Measurements from ENCODE around the gene RIF1. TPM values are rescaled to one million over a fixed set of nuclear protein-coding genes. Genes with fewer than 3 reads are reported as not detected.

RIF1 gene
- total and polyA plus RNA-seq, 7 experiments from 2014 or later: 26.3 to 74.0 (median 60.8) TPM

DNA sequence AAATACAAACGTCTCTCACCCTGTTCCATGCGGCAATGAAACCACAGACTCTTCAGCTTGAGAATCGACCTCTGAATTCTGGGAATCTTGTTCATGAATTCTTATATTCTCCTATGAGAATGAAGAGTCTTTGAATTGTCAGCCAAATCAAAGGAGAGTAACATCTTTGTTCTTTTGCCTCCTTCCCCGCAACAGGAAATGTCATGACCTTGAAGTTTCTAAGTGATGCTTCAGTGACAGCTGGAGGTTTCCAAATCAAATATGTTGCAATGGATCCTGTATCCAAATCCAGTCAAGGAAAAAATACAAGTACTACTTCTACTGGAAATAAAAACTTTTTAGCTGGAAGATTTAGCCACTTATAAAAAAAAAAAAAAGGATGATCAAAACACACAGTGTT lies 30.5 kb upstream of the RIF1 start:
- Histone ChIP-seq H3K9me3 (ENCODE audit: control insufficient read depth in 2 of 3, low read length in 3 of 3) (no peaks in the 10 kb centered on the region), H3K4me1 (ENCODE audit: control insufficient read depth in 2 of 2, insufficient read depth in 2 of 2, low read length in 2 of 2) (peaks cover 0 to 5% of the 10 kb centered on the region in 2 donors), H3K27me3 (ENCODE audit: control insufficient read depth in 2 of 2, insufficient read depth in 2 of 2, low read length in 2 of 2) (no peaks in the 10 kb centered on the region), H3K36me3 (ENCODE audit: control insufficient read depth in 2 of 3, insufficient read depth in 3 of 3, low read length in 3 of 3) (no peaks in the 10 kb centered on the region), H3K4me3 (ENCODE audit: low read length) (no peak overlapping the region), H3K27ac (ENCODE audit: low read depth, low read length) (no peak overlapping the region)
- Mint-ChIP-seq H3K4me3 (no peak overlapping the region), H3K36me3 (no peaks in the 10 kb centered on the region), H3K9me3 (peaks cover 0 to 1% (median 0%) of the 10 kb centered on the region in 11 donors), H3K4me1 (peaks cover 0 to 7% (median 5%) of the 10 kb centered on the region in 7 donors), H3K27ac (no peak overlapping the region), H3K27me3 (peaks cover 0 to 3% (median 0%) of the 10 kb centered on the region in 5 donors)
- DNase-seq: peak in 6 of 9 donors; percentile 8 to 36 (median 17)
- ChIA-PET CTCF (no interaction called here), POLR2A (no interaction called here)
- ATAC-seq: no peak
- intact Hi-C loops (cut with micrococcal nuclease): loop anchor here in 1 of 2 donors (1.0 kb wide), 1 partner anchor 31 kb away; no protein-coding TSS in a partner anchor

DNA sequence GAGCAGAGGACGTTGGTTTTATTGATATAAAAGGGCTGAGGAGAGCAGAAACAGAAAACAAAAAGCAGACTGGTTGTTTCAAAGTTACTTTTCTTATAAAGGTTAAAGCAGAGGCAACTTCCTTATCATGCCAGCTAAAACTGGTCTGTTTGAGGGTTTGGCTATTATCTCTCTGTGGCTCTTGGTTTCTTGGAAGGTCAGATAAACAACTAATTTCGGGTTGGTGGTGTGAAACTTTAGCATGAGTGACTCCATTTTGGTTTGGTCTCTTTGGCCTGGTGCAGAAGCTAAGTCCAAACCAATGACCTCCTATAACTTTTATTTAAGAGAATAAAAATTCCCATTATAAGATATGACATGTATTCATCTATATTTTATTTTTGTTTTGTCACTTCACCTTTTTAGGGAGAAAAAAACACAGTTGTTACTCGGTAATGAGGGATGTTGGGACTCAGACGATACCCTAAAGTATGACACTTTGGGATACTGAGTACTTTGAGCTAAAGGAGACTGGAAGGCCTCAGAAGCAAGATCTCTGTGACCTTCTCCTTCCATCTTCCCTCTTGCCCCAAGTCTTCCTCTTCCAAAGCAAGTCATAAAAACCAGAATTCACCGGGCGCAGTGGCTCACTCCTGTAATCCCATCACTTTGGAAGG lies 29.0 kb upstream of the RIF1 start:
- Histone ChIP-seq H3K9me3 (ENCODE audit: control insufficient read depth in 2 of 3, low read length in 3 of 3) (no peaks in the 10 kb centered on the region), H3K27ac (ENCODE audit: low read depth, low read length) (no peak overlapping the region), H3K27me3 (ENCODE audit: control insufficient read depth in 2 of 2, insufficient read depth in 2 of 2, low read length in 2 of 2) (no peaks in the 10 kb centered on the region), H3K36me3 (ENCODE audit: control insufficient read depth in 2 of 3, insufficient read depth in 3 of 3, low read length in 3 of 3) (no peaks in the 10 kb centered on the region), H3K4me3 (ENCODE audit: low read length) (no peak overlapping the region), H3K4me1 (ENCODE audit: control insufficient read depth in 2 of 2, insufficient read depth in 2 of 2, low read length in 2 of 2) (peaks cover 0 to 5% of the 10 kb centered on the region in 2 donors)
- Mint-ChIP-seq H3K27me3 (peaks cover 0 to 3% (median 0%) of the 10 kb centered on the region in 5 donors), H3K4me1 (peaks cover 0 to 6% (median 5%) of the 10 kb centered on the region in 7 donors), H3K27ac (no peak overlapping the region), H3K9me3 (peaks cover 0 to 1% (median 0%) of the 10 kb centered on the region in 11 donors), H3K4me3 (no peak overlapping the region), H3K36me3 (no peaks in the 10 kb centered on the region)
- DNase-seq: no peak
- CTCF ChIA-PET: no interaction called here
- no peak for ATAC-seq
- POLR2A ChIA-PET: no interaction called here
- intact Hi-C loops (cut with micrococcal nuclease): no loop called here

DNA sequence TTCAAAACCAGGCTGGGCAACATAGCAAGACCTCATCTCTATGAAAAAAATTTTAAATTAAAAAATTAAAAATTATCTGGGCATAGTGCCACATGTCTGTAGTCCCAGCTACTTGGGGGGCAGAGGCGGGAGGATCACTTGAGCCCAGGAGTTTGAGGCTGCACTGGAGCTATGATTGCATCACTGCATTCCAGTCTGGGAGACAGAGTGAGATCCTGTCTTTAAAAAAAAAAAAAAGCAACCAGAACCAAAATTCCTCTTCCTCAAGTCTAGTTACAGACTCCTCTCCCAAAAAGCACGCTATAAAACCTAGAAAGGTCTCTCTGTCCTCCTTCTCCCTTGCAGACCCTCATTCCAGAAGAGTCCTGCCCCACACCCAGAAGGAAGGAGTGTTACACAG lies 28.4 kb upstream of the RIF1 start:
- peaks cover 0 to 5% of the 10 kb centered on the region in 2 donors for H3K4me1 ChIP-seq (ENCODE audit: control insufficient read depth in 2 of 2, insufficient read depth in 2 of 2, low read length in 2 of 2)
- H3K27me3 ChIP-seq (ENCODE audit: control insufficient read depth in 2 of 2, insufficient read depth in 2 of 2, low read length in 2 of 2): no peaks in the 10 kb centered on the region
- POLR2A ChIA-PET: no interaction called here
- Mint-ChIP-seq H3K9me3 (peaks cover 0 to 1% (median 0%) of the 10 kb centered on the region in 11 donors), H3K36me3 (no peaks in the 10 kb centered on the region), H3K4me3 (no peak overlapping the region), H3K27me3 (peaks cover 0 to 3% (median 0%) of the 10 kb centered on the region in 5 donors), H3K27ac (no peak overlapping the region), H3K4me1 (peaks cover 0 to 6% (median 5%) of the 10 kb centered on the region in 7 donors)
- CTCF ChIA-PET: no interaction called here
- DNase-seq: no peak
- intact Hi-C loops (cut with micrococcal nuclease): no loop called here
- no peak for ATAC-seq
- H3K36me3 ChIP-seq (ENCODE audit: control insufficient read depth in 2 of 3, insufficient read depth in 3 of 3, low read length in 3 of 3): no peaks in the 10 kb centered on the region
- no peak overlapping the region for H3K27ac ChIP-seq (ENCODE audit: low read depth, low read length)
- H3K9me3 ChIP-seq (ENCODE audit: control insufficient read depth in 2 of 3, low read length in 3 of 3): no peaks in the 10 kb centered on the region
- H3K4me3 ChIP-seq (ENCODE audit: low read length): no peak overlapping the region

DNA sequence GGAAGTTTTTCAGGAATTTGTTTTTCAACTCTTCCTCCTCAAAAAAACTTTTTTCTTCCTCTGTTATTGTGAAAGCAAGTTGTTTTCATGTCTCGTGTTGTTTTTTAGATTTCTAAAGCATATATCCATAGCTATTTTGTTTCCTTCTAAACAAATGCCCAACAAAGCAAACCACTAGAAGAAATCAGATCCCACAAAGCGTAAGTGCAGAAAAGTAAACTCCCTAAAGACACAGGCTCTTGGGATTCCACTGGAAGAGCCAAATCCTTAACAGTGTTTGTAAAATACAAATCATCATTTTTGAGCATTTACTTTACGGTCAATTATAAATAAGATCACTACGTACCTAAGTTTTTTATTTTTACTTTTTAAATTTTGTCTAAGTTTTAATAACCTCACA lies 21.7 kb upstream of the RIF1 start:
- H3K4me3 ChIP-seq (ENCODE audit: low read length): no peak overlapping the region
- intact Hi-C loops (cut with micrococcal nuclease): no loop called here
- no peak for DNase-seq
- no peaks in the 10 kb centered on the region for H3K36me3 ChIP-seq (ENCODE audit: control insufficient read depth in 2 of 3, insufficient read depth in 3 of 3, low read length in 3 of 3)
- ChIA-PET POLR2A (no interaction called here), CTCF (no interaction called here)
- H3K9me3 ChIP-seq (ENCODE audit: control insufficient read depth in 2 of 3, low read length in 3 of 3): no peaks in the 10 kb centered on the region
- H3K27ac ChIP-seq (ENCODE audit: low read depth, low read length): no peak overlapping the region
- H3K27ac Mint-ChIP-seq: no peak overlapping the region
- H3K27me3 ChIP-seq (ENCODE audit: control insufficient read depth in 2 of 2, insufficient read depth in 2 of 2, low read length in 2 of 2): no peaks in the 10 kb centered on the region
- H3K4me3 Mint-ChIP-seq: no peak overlapping the region
- peaks cover 0 to 4% (median 0%) of the 10 kb centered on the region in 5 donors for H3K27me3 Mint-ChIP-seq
- peaks cover 0 to 4% (median 0%) of the 10 kb centered on the region in 7 donors for H3K4me1 Mint-ChIP-seq
- peaks cover 0 to 4% (median 0%) of the 10 kb centered on the region in 5 donors for H3K36me3 Mint-ChIP-seq
- ATAC-seq: no peak
- no peaks in the 10 kb centered on the region for H3K4me1 ChIP-seq (ENCODE audit: control insufficient read depth in 2 of 2, insufficient read depth in 2 of 2, low read length in 2 of 2)
- peaks cover 0 to 9% (median 4%) of the 10 kb centered on the region in 11 donors for H3K9me3 Mint-ChIP-seq

DNA sequence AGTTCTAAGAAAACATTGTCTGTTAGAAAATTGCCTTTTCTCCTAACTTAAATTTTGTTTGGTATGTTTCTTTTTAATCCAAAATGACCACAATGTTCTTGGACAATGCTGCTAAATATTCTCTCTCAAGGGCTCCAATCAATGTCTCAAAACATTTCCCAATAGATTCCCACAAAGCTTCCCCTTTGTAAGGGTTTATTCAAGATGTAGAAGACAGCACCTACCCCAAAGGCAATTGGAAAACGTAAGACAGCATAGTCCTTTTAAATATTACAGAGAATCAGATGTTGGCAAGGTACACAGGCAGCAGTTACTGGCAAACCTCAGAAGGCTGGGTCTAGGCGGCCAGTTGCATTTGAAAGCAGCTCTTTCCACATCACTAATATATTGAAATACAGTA lies 18.3 kb upstream of the RIF1 start:
- H3K4me1 ChIP-seq (ENCODE audit: control insufficient read depth in 2 of 2, insufficient read depth in 2 of 2, low read length in 2 of 2): no peaks in the 10 kb centered on the region
- Mint-ChIP-seq H3K27me3 (peaks cover 0 to 7% (median 0%) of the 10 kb centered on the region in 5 donors), H3K9me3 (peaks cover 0 to 9% (median 4%) of the 10 kb centered on the region in 11 donors), H3K4me3 (no peak overlapping the region), H3K4me1 (peaks cover 0 to 4% (median 0%) of the 10 kb centered on the region in 7 donors), H3K27ac (no peak overlapping the region), H3K36me3 (peaks cover 0 to 4% (median 3%) of the 10 kb centered on the region in 5 donors)
- CTCF ChIA-PET: no interaction called here
- H3K36me3 ChIP-seq (ENCODE audit: control insufficient read depth in 2 of 3, insufficient read depth in 3 of 3, low read length in 3 of 3): no peaks in the 10 kb centered on the region
- DNase-seq: no peak
- no peaks in the 10 kb centered on the region for H3K9me3 ChIP-seq (ENCODE audit: control insufficient read depth in 2 of 3, low read length in 3 of 3)
- H3K27me3 ChIP-seq (ENCODE audit: control insufficient read depth in 2 of 2, insufficient read depth in 2 of 2, low read length in 2 of 2): no peaks in the 10 kb centered on the region
- intact Hi-C loops (cut with micrococcal nuclease): loop anchor here in 1 of 2 donors (1.0 kb wide), 1 partner anchor 32 kb away; no protein-coding TSS in a partner anchor
- no peak overlapping the region for H3K27ac ChIP-seq (ENCODE audit: low read depth, low read length)
- no peak for ATAC-seq
- POLR2A ChIA-PET: interaction anchor here (0.6 kb wide), 1 partner anchor 102 kb away, joined by 3 read pairs; the partner anchor contains the start of gene NMI
- H3K4me3 ChIP-seq (ENCODE audit: low read length): no peak overlapping the region

DNA sequence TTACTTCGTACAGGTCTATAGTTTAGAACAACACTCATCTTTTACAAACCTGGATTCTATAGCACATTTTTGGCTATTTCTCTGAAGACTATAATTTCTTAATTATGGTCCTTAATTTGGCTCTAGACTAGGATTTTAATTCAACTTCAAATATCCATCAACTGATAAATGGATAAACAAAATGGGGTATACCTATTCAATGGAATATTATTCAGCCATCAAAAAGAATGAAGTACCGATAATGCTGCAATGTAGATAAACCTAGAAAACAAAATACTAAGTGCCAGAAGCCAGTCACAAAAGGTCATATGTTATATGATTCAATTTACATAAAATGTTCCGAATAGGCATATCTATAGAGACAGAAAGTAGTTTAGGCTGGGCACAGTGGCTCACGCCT lies 15.2 kb upstream of the RIF1 start:
- POLR2A ChIA-PET: no interaction called here
- no peak for DNase-seq
- Histone ChIP-seq H3K27ac (ENCODE audit: low read depth, low read length) (no peak overlapping the region), H3K9me3 (ENCODE audit: control insufficient read depth in 2 of 3, low read length in 3 of 3) (no peaks in the 10 kb centered on the region), H3K27me3 (ENCODE audit: control insufficient read depth in 2 of 2, insufficient read depth in 2 of 2, low read length in 2 of 2) (no peaks in the 10 kb centered on the region), H3K4me3 (ENCODE audit: low read length) (no peak overlapping the region), H3K4me1 (ENCODE audit: control insufficient read depth in 2 of 2, insufficient read depth in 2 of 2, low read length in 2 of 2) (no peaks in the 10 kb centered on the region), H3K36me3 (ENCODE audit: control insufficient read depth in 2 of 3, insufficient read depth in 3 of 3, low read length in 3 of 3) (no peaks in the 10 kb centered on the region)
- H3K4me3 Mint-ChIP-seq: no peak overlapping the region
- H3K27ac Mint-ChIP-seq: no peak overlapping the region
- CTCF ChIA-PET: no interaction called here
- peaks cover 0 to 8% (median 4%) of the 10 kb centered on the region in 11 donors for H3K9me3 Mint-ChIP-seq
- H3K4me1 Mint-ChIP-seq: peaks cover 0 to 4% (median 0%) of the 10 kb centered on the region in 7 donors
- H3K27me3 Mint-ChIP-seq: peaks cover 0 to 7% (median 0%) of the 10 kb centered on the region in 5 donors
- intact Hi-C loops (cut with micrococcal nuclease): no loop called here
- peaks cover 0 to 4% (median 3%) of the 10 kb centered on the region in 5 donors for H3K36me3 Mint-ChIP-seq
- no peak for ATAC-seq
